HG03439 (cell line): ENCODE results near the gene RBFOX1.

Experiments
- ATAC-seq: cut with Tn5 transposase; IDR thresholded peaks from one replicate; pipeline ENCODE4 v1.9.1; 2021; ENCODE audit warnings: mild to moderate bottlenecking, moderate library complexity; ENCODE audit not compliant: unreplicated experiment

Gene RBFOX1

GRCh38 chr16:7372095-7372494 is 39.5 kb downstream of the RBFOX1 start:
- no peak for ATAC-seq

DNA sequence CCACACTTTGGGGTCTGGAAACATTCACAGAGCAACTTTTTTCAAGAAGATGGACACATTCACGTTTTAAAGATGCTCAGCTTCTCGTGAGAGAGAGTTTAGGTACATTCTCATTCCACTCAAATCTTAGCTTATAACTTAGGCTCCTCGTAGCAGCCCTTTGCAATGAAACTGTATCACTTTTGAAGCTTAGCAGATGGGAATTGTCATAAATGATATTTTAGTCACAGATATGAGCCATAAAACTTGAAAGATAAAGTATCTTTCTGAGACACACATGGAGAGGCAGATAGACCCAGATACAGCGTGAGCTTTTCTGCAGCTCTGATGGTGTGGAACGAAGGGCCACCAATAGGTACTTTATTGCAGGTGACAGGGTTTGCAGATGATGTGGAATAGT is 41.1 kb downstream of the RBFOX1 start:
- no peak for ATAC-seq

DNA sequence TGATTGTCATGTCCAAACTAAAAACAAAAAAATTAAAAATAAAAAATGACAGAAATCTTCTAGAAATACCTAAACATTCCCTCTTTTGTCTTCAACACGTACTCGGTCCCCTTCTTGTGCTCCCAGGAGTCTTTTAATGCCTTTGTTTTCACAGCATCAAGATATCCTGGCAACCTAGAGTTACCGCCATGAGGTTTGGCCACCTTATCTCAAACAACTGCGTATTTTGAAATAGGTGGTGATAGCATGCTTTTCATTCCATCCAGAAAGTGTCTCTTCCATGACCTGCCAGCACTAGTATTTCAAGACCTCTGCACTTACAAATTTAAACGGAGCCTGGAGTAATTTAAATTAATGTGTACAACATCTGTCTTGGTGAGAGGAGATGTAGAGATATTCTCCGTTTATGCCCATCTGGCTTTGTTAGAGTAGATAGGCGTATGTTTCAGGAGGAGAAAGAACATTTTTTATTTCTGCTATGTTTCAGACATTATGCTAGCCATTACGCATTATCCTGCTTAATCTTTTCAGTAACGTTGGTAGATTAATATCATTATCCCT is 42.0 kb downstream of the RBFOX1 start:
- no peak for ATAC-seq

GRCh38 chr16:7376227-7376626 is 43.6 kb downstream of the RBFOX1 start:
- no peak for ATAC-seq

DNA sequence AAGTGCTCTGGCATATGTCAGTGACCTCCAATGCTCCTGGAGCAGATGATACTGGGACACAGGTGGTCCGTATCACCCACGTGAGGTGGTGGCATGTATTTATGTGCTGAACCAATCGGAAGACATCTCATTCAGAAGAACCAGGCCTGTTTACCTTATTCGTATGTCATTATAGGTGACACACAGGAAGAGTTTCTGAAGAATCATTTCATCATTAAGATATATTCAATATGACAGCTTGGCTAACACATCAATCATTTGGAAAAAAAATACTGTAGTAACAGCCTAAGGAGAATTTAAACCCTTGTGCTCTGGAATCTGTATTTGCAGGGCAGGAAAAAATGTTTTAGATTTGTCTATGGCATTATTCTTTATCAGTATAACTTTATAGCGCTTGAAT is 44.6 kb downstream of the RBFOX1 start:
- ATAC-seq = no peak

- ATAC-seq = no peak
Measured at GRCh38 chr16:7378024-7378695, 45.5 kb downstream of the RBFOX1 start.

GRCh38 chr16:7380441-7380840 is 47.8 kb downstream of the RBFOX1 start:
- no peak for ATAC-seq

DNA sequence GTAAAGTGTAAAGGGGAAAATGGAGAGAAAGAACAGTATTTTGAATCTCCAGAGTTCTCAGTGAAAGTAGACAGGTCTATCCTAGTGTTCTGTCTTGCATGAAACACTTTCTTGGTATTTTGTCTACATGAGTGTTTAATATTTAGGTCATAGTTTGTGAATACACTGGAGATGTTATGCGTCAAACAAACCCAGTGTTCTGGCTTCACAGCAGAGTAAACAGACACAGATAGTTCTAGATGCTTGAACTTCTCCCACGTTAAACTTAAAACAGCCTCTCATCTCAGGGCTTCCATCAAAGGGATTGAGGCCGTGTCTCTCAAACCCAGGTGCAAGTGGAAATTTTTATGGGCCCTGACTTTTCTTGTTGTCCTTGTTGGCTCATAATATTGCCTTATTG is 48.3 kb downstream of the RBFOX1 start:
- ATAC-seq = no peak

DNA sequence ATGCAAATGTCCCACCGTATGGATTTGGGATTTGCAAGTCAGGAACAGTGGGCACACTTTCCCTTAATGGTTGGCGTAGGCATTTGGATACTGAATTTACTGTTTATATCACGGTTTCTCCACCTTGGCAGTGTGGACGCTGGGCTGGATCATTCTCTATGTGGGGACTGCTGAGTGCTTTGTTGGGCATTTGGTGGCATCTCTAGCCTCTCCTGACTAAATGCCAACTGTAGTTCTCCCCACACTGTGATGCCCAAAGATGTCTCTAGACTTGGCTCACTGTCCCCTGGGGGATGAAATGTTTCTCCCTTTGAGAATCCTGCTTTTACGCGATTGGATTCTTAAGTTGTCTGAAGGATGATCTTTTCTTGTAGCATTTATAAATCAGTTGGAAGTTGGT is 49.0 kb downstream of the RBFOX1 start:
- ATAC-seq = no peak

- no peak for ATAC-seq
Measured at GRCh38 chr16:7382521-7382920, 49.9 kb downstream of the RBFOX1 start.

DNA sequence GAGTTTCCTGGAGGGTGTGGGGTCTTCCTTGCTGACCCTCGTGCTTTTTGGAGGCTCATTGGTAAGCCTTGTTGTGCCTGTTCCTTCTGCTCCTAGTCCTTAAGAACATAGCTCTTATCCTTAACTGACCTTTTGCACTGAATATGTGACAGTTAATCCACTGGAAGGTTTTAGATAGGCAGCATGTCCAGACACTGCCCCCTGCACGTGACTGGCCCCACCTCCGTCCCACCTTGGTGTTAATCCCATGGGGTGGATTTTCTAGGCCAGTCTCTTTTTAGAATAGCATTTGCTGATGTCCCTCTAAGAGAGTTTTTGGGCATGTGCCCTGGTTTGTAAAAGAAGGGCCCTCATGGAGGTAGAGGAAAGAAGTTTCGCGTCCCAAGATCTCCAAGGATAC is 58.3 kb downstream of the RBFOX1 start:
- no peak for ATAC-seq

DNA sequence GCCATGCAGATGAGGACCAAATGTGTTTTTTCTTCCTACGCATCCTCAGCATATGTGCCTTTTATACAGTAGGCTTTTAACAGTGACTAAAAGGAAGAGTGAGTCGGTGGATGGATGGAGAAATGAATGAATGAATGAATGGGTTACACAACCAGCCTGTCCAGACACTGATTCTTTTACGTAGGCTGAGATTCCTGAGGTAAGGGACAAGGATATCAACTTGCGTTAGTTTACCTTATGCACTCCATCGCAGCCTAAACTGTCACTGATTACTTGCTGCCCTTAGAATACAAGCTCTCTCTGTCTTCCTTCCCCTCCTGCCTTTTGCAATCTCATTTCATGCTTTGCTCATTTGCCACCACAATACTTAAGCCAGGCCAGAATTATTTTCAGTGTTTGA is 59.0 kb downstream of the RBFOX1 start:
- no peak for ATAC-seq

- ATAC-seq = no peak
Measured at GRCh38 chr16:7392206-7392605, 59.6 kb downstream of the RBFOX1 start.

DNA sequence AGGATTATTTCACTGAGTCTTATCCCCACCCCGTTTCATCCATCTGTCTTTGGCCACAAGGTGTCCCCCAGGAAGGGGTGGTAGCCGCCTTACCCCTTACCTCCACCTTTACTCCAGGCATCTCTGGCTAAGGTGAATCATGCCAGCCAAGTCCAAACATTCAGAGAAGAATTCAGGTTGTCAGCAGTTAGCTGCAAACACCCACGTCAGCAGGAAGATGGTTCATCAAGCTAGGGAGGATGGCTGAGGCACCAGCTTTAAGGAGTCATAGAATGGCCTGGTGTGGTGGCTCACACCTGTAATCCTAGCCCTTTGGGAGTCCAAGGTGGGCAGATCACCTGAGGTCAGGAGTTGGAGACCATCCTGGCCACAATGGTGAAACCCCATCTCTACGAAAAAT is 61.0 kb downstream of the RBFOX1 start:
- no peak for ATAC-seq

DNA sequence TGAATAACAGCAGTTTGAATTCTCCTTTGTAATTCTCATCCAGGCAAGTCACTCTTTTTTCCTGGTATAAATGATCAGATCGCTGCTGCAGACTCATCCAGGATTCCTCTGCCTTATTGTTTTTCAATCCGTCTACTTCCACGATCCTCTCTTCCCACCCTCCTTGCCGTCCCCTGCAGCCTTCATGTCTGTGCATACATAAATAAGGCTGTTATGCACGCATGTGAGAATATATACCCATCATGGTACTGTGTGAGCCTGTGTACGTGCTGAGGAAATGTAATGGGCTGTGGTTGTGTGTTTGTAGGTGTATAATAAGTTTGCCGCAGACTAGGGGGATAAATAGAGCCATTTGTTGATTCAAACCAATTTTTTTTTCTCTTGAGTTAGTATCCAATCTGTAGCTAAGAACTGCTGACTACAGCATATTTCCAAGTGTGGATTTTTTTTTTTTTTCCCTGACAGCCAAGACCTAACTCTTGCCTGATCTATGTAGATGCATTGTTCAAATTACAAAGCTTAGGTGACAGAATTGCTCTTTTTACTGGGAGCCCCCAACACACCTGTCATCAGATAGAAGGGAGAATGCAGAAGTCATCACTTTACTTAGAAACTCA is 62.2 kb downstream of the RBFOX1 start:
- no peak for ATAC-seq

DNA sequence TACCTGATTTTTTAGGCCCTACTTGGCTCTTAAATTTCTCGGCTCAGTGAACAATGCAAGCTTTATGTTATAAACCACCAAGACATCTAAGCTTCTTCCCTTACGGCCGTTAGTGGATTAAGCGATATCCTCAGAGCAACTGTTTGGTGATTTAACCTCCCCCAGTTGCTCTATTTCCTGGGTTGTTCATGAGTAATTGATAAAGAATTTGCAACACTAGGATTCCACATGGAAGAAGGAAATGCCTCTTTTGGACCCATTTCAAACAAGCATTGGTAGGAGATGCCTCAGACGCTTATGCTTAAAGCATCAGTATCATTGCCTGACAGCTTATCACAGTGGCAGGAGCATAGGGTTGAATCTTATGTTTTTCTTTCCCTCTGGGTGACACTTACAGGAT is 65.3 kb downstream of the RBFOX1 start:
- no peak for ATAC-seq

DNA sequence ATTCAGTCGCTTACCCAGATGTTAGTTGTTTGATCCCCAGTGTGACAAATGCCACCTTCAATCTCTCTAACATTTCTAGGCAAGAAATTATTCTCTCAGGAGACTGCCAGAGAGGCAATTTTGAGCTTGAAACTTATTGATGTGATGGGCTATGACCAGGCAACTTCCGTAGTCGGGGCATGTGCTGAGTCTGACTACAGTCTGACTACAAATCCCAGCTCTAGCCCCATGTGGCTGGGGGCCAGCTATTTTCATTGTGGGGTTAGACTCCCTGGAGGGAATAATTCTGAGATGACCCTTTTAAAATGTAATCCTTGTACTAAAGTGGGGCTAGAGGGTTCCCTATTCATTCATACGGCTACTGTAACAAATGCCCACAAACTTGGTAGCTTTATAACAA is 65.9 kb downstream of the RBFOX1 start:
- no peak for ATAC-seq

GRCh38 chr16:7399296-7399695 is 66.7 kb downstream of the RBFOX1 start:
- ATAC-seq = no peak

- no peak for ATAC-seq
Measured at GRCh38 chr16:7400117-7400890, 67.7 kb downstream of the RBFOX1 start.

DNA sequence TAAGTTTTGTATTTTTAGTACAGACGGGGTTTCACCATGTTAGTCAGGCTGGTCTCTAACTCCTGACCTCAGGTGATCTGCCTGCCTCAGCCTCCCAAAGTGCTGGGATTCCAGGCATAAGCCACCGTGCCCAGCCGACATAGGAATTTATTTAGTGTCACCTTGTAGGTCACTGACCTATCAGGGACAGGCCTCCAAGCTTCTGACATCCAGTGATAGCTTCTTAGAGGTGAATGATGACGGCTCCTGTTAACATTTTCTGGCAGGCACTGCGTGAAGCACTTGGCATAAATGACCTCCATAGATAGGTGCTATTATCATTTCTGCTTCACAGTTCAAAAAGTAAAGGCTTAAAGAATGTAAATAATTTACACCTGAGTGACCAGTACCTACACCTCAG is 71.6 kb downstream of the RBFOX1 start:
- ATAC-seq = no peak

GRCh38 chr16:7405166-7405565 is 72.5 kb downstream of the RBFOX1 start:
- ATAC-seq = no peak
